B cell (primary cell): ENCODE results near the gene CCL24. TPM values are rescaled to one million over a fixed set of nuclear protein-coding genes. Genes with fewer than 3 reads are reported as not detected.

Experiments
- ATAC-seq: fragments of 200-7000 bp; cut with Tn5 transposase; one replicate; pipeline ENCODE4 v1.10.0; 2021; ENCODE audit warnings: low read depth, mild to moderate bottlenecking, moderate number of reproducible peaks, moderate library complexity
- CTCF ChIA-PET: fragments of 350-600 bp; sonication (Branson Sonifier 250); formaldehyde crosslinking; loops from one replicate; lab custom pipeline; 2021; ENCODE audit warnings: antibody characterized with exemption, inconsistent platforms; lab: Charles Lee
- POLR2A ChIA-PET: fragments of 350-600 bp; sonication (Branson Sonifier 250); formaldehyde crosslinking; loops from one replicate; lab custom pipeline; 2021; ENCODE audit warnings: antibody characterized with exemption; lab: Charles Lee
- DNase-seq: peaks from one replicate; pipeline ENCODE4 v3.0.0; 2013
- H2AFZ ChIP-seq: 2 replicates; pipeline ENCODE4 v1.6.1; 2012; ENCODE audit warnings: mild to moderate bottlenecking, low read depth, low read length; ENCODE audit not compliant: insufficient read depth, poor library complexity, severe bottlenecking
- H3K27ac ChIP-seq, 2 donors: 1 replicate in 1 of 2; 2 replicates in 1 of 2; pipeline ENCODE4 v1.5.1; 2012 to 2013; ENCODE audit warnings: low read length in 2 of 2, mild to moderate bottlenecking in 2 of 2, moderate library complexity in 1 of 2
- H3K27me3 ChIP-seq, 4 experiments: fragments of 200-600 bp in 1 of 4; sonication (generic) in 1 of 4; replicated peaks in 1 of 4; 1 replicate in 2 of 4; 2 replicates in 2 of 4; pipeline versions ENCODE4 v1.6.1 to v1.7.0; 2013 to 2016; ENCODE audit warnings: low read length in 3 of 4, mild to moderate bottlenecking in 2 of 4, mixed read lengths in 1 of 4, moderate library complexity in 1 of 4; ENCODE audit not compliant: insufficient read depth in 4 of 4, control insufficient read depth in 3 of 4; ENCODE audit errors: control extremely low read depth in 1 of 4
- H3K36me3 ChIP-seq, 2 experiments: replicated peaks in 1 of 2; 1 replicate in 1 of 2; 2 replicates in 1 of 2; pipeline versions ENCODE4 v1.6.1 to v1.7.1; 2013; ENCODE audit warnings: low read length in 1 of 2; ENCODE audit not compliant: insufficient read depth in 2 of 2, control insufficient read depth in 1 of 2; ENCODE audit errors: control extremely low read depth in 1 of 2, extremely low read depth in 1 of 2
- H3K4me1 ChIP-seq, 2 donors: fragments of 200-600 bp in 1 of 2; sonication (generic) in 1 of 2; 1 replicate in 1 of 2; 2 replicates in 1 of 2; pipeline versions ENCODE4 v1.5.1 to v1.6.1; 2013 to 2017; ENCODE audit warnings: low read length in 2 of 2; ENCODE audit not compliant: control insufficient read depth in 2 of 2, insufficient read depth in 2 of 2
- H3K4me2 ChIP-seq: replicated peaks from 2 replicates; pipeline ENCODE3; 2012; ENCODE audit warnings: mild to moderate bottlenecking, low read depth, low read length; ENCODE audit not compliant: poor library complexity, severe bottlenecking
- H3K4me3 ChIP-seq, 5 experiments: fragments of 200-600 bp in 1 of 5; sonication (generic) in 1 of 5; 1 replicate in 3 of 5; 2 replicates in 2 of 5; pipeline versions ENCODE4 v1.5.1 to v1.7.0; 2011 to 2016; ENCODE audit warnings: low read length in 4 of 5, mild to moderate bottlenecking in 4 of 5, low read depth in 2 of 5, control low read depth in 1 of 5, moderate library complexity in 1 of 5; ENCODE audit not compliant: insufficient read depth in 1 of 5; ENCODE audit errors: control extremely low read depth in 1 of 5, extremely low read depth in 1 of 5
- H3K79me2 ChIP-seq: fragments of 200-600 bp; sonication (generic); one replicate; pipeline ENCODE4 v1.6.0; 2016; ENCODE audit warnings: low read length; ENCODE audit not compliant: control insufficient read depth, insufficient read depth
- H3K9ac ChIP-seq: fragments of 200-600 bp; sonication (generic); 2 replicates; pipeline ENCODE4 v1.6.1; 2017; ENCODE audit warnings: mild to moderate bottlenecking, low read length, moderate library complexity
- H3K9me3 ChIP-seq, 3 donors: one replicate each; pipeline versions ENCODE4 v1.6.1 to v1.7.1; 2013; ENCODE audit warnings: low read length in 2 of 3; ENCODE audit not compliant: control insufficient read depth in 2 of 3, insufficient read depth in 1 of 3; ENCODE audit errors: control extremely low read depth in 1 of 3
- H4K20me1 ChIP-seq: 2 replicates; pipeline ENCODE4 v1.6.0; 2012; ENCODE audit warnings: mild to moderate bottlenecking, low read length; ENCODE audit not compliant: insufficient read depth, control insufficient read depth, poor library complexity, severe bottlenecking
- H3K27ac Mint-ChIP-seq: one replicate; pipeline ENCODE4 v1.8.0; 2021; ENCODE audit warnings: mixed read lengths
- H3K27me3 Mint-ChIP-seq: one replicate; pipeline ENCODE4 v1.8.0; 2021; ENCODE audit warnings: mixed read lengths
- H3K4me1 Mint-ChIP-seq: one replicate; pipeline ENCODE4 v1.8.0; 2021; ENCODE audit warnings: mixed read lengths
- H3K4me3 Mint-ChIP-seq: one replicate; pipeline ENCODE4 v1.8.0; 2021; ENCODE audit warnings: mixed read lengths
- H3K9me3 Mint-ChIP-seq: one replicate; pipeline ENCODE4 v1.8.0; 2022; ENCODE audit warnings: mixed read lengths; ENCODE audit not compliant: insufficient read depth
- EZH2 ChIP-seq: IDR thresholded peaks from 2 replicates; pipeline ENCODE4 v1.6.1; 2012; ENCODE audit warnings: borderline replicate concordance, low read depth, mild to moderate bottlenecking, moderate library complexity, low read length; ENCODE audit not compliant: insufficient read depth, poor library complexity, severe bottlenecking
- WGBS: methylation state at CpG from one replicate; pipeline ENCODE4 v1.1.5; 2013; ENCODE audit warnings: missing lambda C conversion rate; ENCODE audit not compliant: insufficient coverage; 5-methylcytosine and 5-hydroxymethylcytosine counted together
- intact Hi-C: fragments of 100-400 bp; cut with micrococcal nuclease; formaldehyde crosslinking; loops from one replicate; pipeline ENCODE4 v1.10.0; 2022
- polyA plus RNA-seq: library from polyadenylated mRNA; depleted of rRNA; stranded (reverse); fragments of >200 nt; gene quantifications from 2 replicates; pipeline ENCODE4 v1.2.3, GENCODE V29; 2012
- total RNA-seq, 2 donors: library from RNA; stranded (reverse); fragments of 120-200 nt in 1 of 2; gene quantifications; 1 replicate in 1 of 2; 2 replicates in 1 of 2; pipeline versions ENCODE4 v1.2.3 to v1.2.4, GENCODE V29; 2013 to 2022
- TF ChIP-seq, protein P1 (sequence below): fragments of 200-600 bp; IDR thresholded peaks from one replicate; pipeline ENCODE4 v1.8.0; 2022; ENCODE audit warnings: antibody characterized with exemption, mild to moderate bottlenecking

The CCL24 gene
- total and polyA plus RNA-seq, 2 donors (not counting 1 experiment from before 2014, with no cell fraction given): not detected

DNA sequence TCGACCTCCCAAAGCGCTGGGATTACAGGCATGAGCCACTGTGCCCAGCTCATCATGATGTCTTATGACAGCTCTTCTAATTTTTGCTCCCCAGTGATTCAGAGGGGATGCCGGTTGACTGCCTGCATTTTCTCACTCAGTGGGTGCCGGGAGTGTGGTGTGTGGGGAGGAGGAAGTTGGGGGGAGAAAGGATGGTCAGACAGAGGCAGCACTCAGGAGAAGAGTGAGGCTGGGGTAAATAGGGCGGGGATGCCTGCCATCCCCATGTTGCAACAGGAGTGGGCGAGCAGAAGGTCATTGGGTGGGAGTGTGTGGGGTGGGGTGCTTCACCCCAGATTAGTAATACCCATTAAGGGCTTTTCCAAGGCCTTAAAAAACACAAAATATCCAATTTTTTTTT is 3.5 kb upstream of the CCL24 start:
- Mint-ChIP-seq H3K4me1 (no peaks in the 10 kb centered on the region), H3K4me3 (no peak overlapping the region), H3K27me3 (peaks cover 19% of the 10 kb centered on the region), H3K9me3 (no peaks in the 10 kb centered on the region), H3K27ac (no peak overlapping the region)
- CTCF ChIA-PET: no interaction called here
- no peak for ATAC-seq
- H3K79me2 ChIP-seq: no peaks in the 10 kb centered on the region
- no peaks in the 10 kb centered on the region for H4K20me1 ChIP-seq
- 70% methylated on average over 4 of the region's 6 CpGs for WGBS
- H3K36me3 ChIP-seq: no peaks in the 10 kb centered on the region
- intact Hi-C loops: no loop called here
- H3K4me1 ChIP-seq: no peaks in the 10 kb centered on the region
- no peaks in the 10 kb centered on the region for H3K9me3 ChIP-seq
- no peak overlapping the region for H2AFZ ChIP-seq
- H3K27ac ChIP-seq: no peak overlapping the region
- H3K4me3 ChIP-seq: no peak overlapping the region
- H3K9ac ChIP-seq: no peak overlapping the region
- no peak overlapping the region for H3K4me2 ChIP-seq
- no peak for DNase-seq
- no peak for TF ChIP-seq EZH2
- TF ChIP-seq, protein P1, sequence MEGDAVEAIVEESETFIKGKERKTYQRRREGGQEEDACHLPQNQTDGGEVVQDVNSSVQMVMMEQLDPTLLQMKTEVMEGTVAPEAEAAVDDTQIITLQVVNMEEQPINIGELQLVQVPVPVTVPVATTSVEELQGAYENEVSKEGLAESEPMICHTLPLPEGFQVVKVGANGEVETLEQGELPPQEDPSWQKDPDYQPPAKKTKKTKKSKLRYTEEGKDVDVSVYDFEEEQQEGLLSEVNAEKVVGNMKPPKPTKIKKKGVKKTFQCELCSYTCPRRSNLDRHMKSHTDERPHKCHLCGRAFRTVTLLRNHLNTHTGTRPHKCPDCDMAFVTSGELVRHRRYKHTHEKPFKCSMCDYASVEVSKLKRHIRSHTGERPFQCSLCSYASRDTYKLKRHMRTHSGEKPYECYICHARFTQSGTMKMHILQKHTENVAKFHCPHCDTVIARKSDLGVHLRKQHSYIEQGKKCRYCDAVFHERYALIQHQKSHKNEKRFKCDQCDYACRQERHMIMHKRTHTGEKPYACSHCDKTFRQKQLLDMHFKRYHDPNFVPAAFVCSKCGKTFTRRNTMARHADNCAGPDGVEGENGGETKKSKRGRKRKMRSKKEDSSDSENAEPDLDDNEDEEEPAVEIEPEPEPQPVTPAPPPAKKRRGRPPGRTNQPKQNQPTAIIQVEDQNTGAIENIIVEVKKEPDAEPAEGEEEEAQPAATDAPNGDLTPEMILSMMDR: no peak
- peaks cover 0 to 3% (median 0%) of the 10 kb centered on the region in 4 experiments for H3K27me3 ChIP-seq
- POLR2A ChIA-PET: no interaction called here

DNA sequence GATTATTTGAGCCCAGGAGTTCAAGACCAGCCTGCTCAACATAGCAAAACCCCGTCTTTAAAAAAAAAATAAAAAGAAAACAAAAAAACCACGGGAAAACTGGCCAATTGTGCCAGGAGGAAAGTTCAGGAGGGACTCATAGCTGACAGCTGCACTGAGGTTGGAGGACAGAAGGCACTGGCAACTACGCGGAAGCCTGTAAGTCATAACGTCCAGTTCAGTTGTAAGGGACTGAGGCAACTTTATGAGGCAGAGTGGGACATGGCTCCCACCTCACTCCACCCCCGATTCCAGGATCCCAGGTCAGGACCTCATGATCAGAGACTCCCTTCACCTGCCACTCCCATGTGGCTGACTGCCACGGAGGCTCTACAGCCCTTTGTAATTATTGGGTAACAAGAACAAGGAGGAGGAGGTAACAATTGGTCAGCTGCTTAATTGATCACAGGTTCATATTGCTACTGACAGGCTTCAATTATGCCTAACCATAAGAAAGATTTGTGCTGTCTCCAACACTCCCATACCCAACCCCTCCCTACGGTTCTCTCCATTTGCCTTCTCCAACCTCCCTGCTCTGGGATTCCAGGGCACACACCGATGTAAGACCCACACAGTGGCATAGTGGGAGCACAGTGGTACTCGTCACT is 1.9 kb upstream of the CCL24 start:
- 81% methylated on average over 8 of the region's 10 CpGs for WGBS
- Mint-ChIP-seq H3K27ac (no peak overlapping the region), H3K9me3 (no peaks in the 10 kb centered on the region), H3K4me3 (no peak overlapping the region), H3K27me3 (peaks cover 10% of the 10 kb centered on the region), H3K4me1 (no peaks in the 10 kb centered on the region)
- DNase-seq: no peak
- Histone ChIP-seq H2AFZ (no peak overlapping the region), H3K79me2 (no peaks in the 10 kb centered on the region), H3K9ac (no peak overlapping the region), H3K4me2 (no peak overlapping the region), H4K20me1 (no peaks in the 10 kb centered on the region), H3K27ac (no peak overlapping the region), H3K27me3 (peaks cover 0 to 3% (median 0%) of the 10 kb centered on the region in 4 experiments), H3K4me1 (no peaks in the 10 kb centered on the region), H3K9me3 (no peaks in the 10 kb centered on the region), H3K36me3 (no peaks in the 10 kb centered on the region), H3K4me3 (no peak overlapping the region)
- POLR2A ChIA-PET: no interaction called here
- TF ChIP-seq, protein P1: no peak
- no peak for TF ChIP-seq EZH2
- intact Hi-C loops: no loop called here
- CTCF ChIA-PET: no interaction called here
- ATAC-seq: no peak
